ENCODE data around the gene ZNF805.
A peak's percentile ranks its signal among the peaks of the same experiment; 100 is the strongest.
"Not testable (repeated sequence)": the region's sequence is repeated elsewhere in the genome, so short reads cannot be mapped to it uniquely, and the experiment has no call there.

ZNF805 gene

GRCh38 chr19:57240311-57241090 lies at the start of gene ZNF805:
Gene ZNF805, plus strand, starts transcription at chr19:57240632. Its CDS starts 260 bp downstream, at chr19:57240892.
- H3K27ac ChIP-seq, result peak within 1 kb of the TSS; percentile 86
- TF ChIP-seq CTCF (IDR thresholded peaks at IDR 0.05) (0 out of 2 replicates have a peak, but pooled peaks have one; percentile 7), ZFX (IDR thresholded peaks at IDR 0.05; ENCODE audit: borderline replicate concordance) (no peak)

GRCh38 chr19:57191141-57192076 lies 49.0 kb upstream of the ZNF805 start, which contains the start of gene ZNF264:
Gene ZNF264, plus strand, starts transcription at chr19:57191500. Its CDS starts 414 bp downstream, at chr19:57191914.
- TF ChIP-seq ZFX (IDR thresholded peaks at IDR 0.05; ENCODE audit: borderline replicate concordance) (no peak), CTCF (IDR thresholded peaks at IDR 0.05) (peak; percentile 15; the same call in 1 of the 2 replicates)
- H3K27ac ChIP-seq, result peak within 1 kb of the TSS; percentile 85

GRCh38 chr19:57192077-57192420 lies 48.4 kb upstream of the ZNF805 start:
- H3K27ac ChIP-seq, result peak overlapping the region; percentile 85
- no peak for TF ChIP-seq CTCF (IDR thresholded peaks at IDR 0.05)

- H3K27ac ChIP-seq, result no peak overlapping the region
- TF ChIP-seq ZFX (IDR thresholded peaks at IDR 0.05; ENCODE audit: borderline replicate concordance) (no peak), CTCF (IDR thresholded peaks at IDR 0.05) (no peak)
Observed at GRCh38 chr19:57192993-57193392, 47.4 kb upstream of the ZNF805 start.

- not testable (repeated sequence) for H3K27ac ChIP-seq
Observed at GRCh38 chr19:57197874-57198273, 42.6 kb upstream of the ZNF805 start.

- TF ChIP-seq CTCF (IDR thresholded peaks at IDR 0.05), result no peak
- no peak for TF ChIP-seq ZFX (IDR thresholded peaks at IDR 0.05; ENCODE audit: borderline replicate concordance)
- no peak overlapping the region for H3K27ac ChIP-seq
Observed at GRCh38 chr19:57202160-57202559, 38.3 kb upstream of the ZNF805 start.

GRCh38 chr19:57210381-57210780 lies 30.1 kb upstream of the ZNF805 start:
- no peak for TF ChIP-seq CTCF (IDR thresholded peaks at IDR 0.05)
- TF ChIP-seq ZFX (IDR thresholded peaks at IDR 0.05; ENCODE audit: borderline replicate concordance), result no peak

More at GRCh38 chr19:57210381-57210780, 30.1 kb upstream of the ZNF805 start:
- no peak overlapping the region for H3K27ac ChIP-seq
